ENCODE measurements around the gene ITGB3BP.

GRCh38 chr1:63498106-63498505 lies 24.9 kb downstream of the ITGB3BP start:
- no peak for TF ChIP-seq CTCF (IDR thresholded peaks at IDR 0.05; ENCODE audit: insufficient read depth, low read length, poor library complexity, severe bottlenecking)
- TF ChIP-seq EZH2phosphoT487 (conservative IDR thresholded peaks at IDR 0.05; ENCODE audit: low read length): no peak
